NCI-H774 (cell line): ENCODE measurements around the gene SERHL2.
"Not testable (repeated sequence)": the region's sequence is repeated elsewhere in the genome, so short reads cannot be mapped to it uniquely, and the experiment has no call there.

Source experiments
- DNase-seq: peaks from one replicate; lab custom pipeline; 2025; lab: John Stamatoyannopoulos, UW

SERHL2 gene, protein sequence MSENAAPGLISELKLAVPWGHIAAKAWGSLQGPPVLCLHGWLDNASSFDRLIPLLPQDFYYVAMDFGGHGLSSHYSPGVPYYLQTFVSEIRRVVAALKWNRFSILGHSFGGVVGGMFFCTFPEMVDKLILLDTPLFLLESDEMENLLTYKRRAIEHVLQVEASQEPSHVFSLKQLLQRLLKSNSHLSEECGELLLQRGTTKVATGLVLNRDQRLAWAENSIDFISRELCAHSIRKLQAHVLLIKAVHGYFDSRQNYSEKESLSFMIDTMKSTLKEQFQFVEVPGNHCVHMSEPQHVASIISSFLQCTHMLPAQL

DNA sequence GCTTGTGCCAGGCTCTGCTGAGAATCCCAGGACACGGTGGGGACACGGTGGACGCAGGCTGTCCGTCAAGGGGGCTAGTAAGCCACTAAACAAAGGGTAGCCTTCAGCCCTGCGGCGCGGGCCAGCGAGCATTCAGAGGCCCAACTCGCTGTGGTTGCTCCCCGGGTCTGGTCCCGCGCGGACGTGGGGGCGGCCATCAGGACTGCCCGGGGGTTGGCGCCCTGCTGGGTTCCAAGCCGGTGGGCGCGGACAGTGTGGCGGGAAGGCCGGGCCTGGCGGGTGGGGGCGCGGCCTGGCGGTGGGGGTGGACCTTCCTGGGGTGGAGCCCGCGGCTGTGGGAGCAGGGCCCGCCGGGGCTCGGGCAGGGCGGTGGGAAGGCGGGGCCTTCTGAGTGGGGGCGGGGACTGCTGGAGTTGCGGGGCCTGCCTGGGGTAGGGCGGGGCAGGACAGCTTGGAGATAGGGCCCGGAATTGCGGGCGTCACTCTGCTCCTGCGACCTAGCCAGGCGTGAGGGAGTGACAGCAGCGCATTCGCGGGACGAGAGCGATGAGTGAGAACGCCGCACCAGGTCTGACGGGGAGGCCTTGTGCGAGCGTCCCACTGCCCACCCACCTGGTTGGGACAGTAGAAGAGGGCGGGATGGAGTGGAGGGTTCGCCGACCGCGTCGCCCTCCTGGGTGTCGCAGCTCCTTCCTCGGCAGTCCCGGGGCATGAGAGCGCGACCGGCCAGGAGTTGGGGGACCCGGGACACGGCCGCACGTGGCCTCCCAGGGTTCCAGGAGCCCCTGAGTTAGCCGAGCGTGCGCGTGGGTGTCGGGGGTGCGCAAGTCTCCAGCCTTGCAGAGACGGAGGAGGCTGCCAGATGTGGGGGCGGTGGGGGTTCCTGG lies at the start of gene SERHL2:
Gene SERHL2 (plus strand): TSS at position 482 of the 887 bp plus-strand sequence. CDS start 65 bp downstream, at position 547.
- peak; percentile 52 for DNase-seq

DNA sequence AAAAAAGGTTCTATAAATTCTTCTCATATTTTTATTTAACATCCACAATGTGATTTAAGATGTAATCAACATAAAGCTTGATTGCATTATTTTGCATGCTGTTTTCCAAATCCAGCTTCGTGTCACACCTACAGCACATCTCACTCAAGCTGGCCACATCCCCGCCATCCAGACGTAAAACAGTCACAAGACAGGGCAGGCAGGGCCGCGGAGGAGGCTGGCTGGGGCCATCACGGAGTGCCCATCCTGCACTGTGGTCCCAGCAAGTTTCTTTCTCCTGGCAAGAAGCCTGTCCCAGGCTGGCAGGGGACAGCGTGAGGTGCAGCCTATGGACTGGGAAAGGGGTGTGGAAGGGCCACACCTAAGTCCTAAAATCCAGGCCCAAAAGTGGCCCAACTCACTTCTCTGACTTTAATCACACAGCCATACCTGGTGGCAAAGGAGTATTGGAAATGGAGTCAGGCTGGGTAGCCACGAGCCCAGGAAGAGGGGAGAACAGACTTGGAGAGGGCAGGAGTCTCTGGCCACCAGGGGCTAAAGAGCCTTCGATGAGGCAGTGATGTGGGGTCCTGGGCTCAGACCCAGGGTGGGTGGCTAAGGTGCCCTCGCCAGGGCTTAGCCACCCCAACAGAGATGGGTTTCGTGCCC lies 45.3 kb upstream of the SERHL2 start:
- not testable (repeated sequence) for DNase-seq

DNA sequence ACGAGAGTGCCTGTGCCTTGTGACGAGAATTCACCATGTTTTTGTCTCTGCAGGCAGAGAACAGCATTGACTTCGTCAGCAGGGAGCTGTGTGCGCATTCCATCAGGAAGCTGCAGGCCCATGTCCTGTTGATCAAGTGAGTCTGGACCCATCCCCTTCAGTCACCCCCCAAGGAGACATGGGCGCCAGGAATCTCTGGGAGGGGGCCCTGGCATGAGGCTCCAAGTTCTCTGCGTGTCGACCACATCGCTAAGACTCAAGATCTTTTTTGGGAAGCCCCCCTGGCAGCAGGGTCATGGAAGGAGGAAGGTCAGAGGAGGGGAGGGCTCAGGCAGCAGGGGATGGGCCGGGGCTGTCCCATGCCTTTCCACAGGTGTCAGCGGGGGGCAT lies 44.8 kb upstream of the SERHL2 start:
- DNase-seq, result not testable (repeated sequence)

DNA sequence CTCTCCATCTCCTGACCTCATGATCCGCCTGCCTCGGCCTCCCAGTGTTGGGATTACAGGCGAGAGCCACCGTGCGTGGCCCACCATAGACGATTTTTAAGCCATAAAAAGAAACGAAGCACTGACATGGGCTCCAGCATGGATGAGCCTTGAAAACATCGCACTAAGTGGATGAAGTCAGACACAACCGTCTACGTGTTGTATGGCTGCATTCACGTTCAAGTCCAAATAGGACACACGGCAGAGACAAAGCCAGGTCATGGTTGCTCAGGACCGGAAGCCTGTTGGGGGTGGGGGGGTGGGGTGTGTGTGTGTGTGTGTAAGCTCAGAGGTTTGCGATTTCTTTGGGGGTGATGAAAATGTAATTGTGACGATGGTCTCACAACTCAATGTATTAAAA lies 44.2 kb upstream of the SERHL2 start:
- no peak for DNase-seq

DNA sequence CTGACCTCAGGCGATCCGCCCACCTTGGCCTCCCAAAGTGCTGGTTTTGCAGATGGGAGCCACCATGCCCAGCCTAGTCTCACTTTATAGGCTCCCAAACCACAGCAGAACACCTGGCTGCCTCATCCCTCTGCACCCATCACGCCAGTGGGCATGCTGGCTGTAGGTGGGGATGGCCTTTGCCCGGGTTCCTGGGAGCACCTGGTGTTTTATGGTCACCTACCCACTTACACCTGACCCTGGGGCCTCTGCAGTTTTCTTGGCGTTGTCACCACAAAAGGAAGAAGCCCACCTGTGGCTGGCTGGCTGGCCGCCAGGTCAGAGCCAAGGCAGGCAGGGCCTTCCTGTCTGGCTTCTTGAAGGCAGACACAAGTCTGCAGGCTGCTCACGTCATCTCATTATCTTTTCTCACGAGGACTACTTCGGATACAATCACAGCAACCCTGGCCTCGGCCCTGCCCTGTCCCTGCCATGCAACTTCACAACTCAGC lies 42.3 kb upstream of the SERHL2 start:
- DNase-seq, result no peak

DNA sequence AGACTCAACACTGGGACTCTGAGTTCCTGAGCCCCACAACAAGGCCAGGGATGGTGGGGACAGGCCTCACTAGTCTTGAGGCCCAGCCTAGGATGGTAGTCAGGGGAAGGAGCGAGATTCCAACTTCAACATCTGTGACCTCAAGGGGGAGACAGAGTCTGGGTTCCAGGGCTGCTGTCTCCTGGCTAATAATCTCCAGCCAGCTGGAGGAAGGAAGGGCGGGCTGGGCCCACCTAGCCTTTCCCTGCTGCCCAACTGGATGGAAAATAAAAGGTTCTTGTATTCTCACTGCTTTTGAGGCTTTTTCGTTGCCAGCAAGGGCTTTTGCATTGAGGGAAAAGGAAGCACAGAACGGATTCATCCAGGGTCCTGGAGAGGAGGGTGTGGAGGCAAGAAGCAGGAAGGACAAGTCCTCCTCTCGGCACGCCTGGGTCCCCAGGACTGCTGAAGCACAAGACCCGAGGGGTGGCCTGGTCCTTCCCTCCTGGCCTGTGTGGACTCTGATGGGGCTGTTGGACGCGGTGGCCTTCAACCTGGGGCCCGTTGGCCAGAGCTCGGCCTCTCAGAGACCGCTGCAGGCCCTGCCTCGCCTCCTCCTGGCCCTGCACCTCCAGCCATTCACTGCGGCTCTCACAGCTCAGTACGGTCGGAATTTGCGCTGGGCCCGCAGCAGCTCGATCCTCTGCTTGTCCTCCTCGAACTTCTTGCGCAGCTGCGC lies 41.3 kb upstream of the SERHL2 start:
- DNase-seq, result not testable (repeated sequence)

DNA sequence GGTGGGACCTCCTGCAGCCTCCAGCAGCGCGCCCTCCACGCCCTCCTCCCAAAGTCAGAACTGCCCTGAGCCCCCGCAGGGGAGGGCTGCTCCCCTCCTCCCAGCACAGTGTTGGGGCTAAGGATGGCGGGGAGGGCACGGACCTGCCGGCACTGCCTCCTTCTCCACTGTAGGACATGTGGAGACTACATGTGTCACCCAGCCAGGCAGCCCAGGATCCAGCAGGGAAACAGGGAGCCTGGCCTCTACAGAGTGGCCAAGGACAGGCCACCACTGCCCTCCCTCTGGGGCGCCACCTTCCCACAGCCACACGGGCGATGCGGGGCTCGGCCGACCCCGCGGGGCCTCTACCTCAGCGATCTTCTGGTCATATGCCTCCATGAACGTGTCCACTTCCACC lies 39.4 kb upstream of the SERHL2 start:
- DNase-seq, result not testable (repeated sequence)

DNA sequence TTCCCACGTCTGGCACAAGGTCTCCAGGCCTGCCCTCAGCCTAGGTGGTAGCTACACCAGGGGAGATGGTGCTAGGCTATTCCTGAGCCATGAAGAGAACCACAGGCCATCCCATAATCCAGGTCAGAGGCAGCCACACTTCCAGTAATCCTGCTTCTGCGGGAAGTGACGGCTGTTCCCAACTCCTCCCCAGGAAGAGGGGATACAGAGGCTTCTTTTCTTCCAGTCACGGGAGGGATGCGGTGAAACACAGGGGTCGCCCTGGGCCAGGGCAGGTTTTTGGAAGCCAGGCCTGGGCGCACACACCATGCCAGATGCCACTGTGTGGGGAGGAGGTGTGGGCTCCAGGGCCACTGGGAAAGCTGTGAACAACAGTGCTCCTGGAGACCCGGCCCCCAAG lies 38.5 kb upstream of the SERHL2 start:
- DNase-seq, result not testable (repeated sequence)

DNA sequence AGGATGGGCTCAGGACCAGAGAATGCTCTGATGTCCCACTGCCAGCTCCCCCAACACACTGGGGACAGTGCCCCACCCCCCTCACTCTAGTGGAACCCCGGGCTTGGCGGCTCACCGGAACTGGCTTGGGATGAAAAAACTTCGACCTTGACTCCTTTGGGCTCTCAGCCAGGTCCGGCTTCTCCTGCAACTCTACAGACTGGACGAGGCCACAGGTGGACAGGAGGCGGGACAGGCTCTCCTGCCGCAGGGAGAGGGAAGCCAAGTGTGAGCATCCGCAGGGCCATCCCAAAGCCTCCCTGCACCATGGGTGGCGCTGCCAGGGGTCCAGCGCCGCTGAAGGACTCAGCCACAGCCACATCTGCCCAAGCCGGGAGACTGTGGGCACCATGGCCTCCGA lies 37.9 kb upstream of the SERHL2 start:
- DNase-seq, result no peak

DNA sequence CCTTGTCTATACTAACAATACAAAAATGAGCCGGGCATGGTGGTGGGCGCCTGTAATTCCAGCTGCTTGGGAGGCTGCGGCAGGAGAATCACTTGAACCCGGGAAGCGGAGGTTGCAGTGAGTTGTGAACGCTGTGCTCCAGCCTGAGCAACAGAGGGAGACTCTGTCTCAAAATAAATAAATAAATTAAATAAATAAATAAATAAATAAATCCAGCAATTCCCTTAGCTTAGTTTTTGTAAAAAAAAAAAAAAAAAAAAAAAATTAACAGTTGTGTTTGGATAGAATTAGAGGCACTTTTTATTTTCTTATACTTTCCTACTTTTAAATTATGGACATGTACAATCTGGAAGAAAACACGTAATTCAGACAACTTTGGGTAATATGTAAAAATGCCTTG lies 36.7 kb upstream of the SERHL2 start:
- DNase-seq, result not testable (repeated sequence)

DNA sequence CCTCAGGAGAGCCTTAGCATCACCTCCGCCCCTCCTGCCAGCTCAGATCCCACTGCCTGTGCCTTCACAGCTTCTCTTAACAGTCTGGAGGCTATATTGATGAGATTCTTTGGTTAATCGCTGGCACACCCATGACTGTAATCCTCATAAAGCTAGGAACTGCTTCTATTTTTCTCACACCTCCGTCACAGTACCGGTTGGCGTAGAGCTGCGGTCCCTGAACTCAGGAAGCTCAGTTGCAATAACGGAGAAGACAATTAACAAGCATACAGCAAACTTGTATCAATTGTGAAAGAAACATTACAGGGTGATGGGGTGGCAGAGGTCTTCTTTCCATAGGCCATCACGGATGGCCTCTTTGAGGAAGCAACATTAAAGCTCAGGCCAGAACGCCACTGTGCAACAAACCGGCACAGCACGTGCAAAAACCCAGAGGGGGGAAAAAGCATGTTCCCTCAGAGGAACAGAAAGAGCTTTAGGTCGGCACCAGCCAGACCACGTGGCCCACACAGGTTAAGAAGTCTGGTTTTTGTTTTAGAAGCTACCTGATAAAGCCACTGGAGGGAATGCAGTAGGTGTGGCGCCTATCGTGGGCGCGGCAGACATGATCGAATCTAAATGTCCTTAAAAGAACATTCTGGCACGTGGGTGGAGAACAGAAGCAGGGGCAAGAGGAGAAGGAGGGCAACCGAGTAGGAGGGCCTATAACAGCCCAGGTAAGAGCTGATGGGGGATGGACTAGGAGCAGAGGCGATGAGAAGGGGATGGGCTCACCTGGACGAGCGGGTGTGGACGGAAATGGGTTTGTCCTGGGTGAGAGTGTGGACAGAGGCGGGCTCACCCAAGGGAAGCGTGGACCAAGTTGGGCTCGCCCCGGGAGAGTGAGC lies 34.9 kb upstream of the SERHL2 start:
- DNase-seq, result not testable (repeated sequence)

DNA sequence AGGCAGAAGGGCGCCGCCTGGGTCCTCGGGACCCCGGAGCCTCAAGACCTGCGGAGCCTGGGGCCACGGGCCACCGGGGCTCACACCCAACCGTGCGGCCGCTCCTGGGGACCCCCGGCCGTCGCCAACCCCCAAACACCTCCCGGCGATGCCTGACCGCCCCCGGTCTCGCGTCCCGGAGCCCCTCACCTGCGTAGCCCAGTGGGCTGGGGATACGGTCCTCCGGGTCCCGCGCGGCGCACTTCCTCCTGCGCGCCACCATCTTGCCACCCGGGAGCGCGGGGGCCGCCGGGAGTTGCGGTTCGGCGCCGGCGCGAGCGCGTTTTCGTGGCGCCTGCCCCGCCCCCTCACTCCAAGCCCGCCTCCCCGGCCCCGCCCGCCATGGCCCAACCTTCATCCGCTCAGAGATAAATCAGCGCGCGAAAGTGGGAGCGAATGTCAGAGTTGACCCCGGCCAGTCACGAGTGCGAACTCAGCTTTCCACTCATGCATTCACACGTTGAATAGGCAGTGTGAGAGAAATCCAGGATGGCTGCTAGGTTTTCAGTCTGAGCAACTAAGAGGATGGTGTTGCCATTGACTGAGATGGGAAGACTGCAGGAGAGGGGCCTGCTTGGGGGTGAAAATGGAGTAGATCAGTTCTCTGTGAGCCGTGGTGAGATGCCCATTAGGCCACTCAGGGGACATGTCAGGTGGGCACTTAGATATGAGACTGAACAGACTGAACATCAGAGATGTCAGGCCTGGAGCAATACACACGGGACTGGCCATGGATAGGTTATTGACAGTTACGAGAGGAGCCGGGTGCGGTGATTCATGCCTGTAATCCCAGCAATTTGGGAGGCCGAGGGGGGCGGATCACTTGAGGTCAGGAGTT lies 34.0 kb upstream of the SERHL2 start, which contains the start of gene RRP7A:
Gene RRP7A (minus strand): TSS at position 272 of the 877 bp plus-strand sequence. CDS start 10 bp downstream, at position 262.
- peak; percentile 21 for DNase-seq

DNA sequence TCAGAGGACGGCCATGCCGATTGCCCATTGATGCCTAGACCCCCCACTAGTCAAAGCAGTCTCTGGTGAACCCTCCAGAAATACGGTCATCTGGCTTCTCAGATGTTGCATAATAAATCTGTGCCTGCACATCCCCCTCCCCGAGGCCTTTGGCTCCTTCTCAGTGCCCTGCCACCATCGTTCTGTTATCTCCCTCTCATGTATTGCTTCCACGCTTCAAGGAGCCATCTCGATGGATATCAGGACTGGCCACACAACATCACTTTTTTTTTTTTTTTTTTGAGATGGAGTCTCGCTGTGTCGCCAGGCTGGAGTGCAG lies 32.6 kb upstream of the SERHL2 start:
- no peak for DNase-seq

DNA sequence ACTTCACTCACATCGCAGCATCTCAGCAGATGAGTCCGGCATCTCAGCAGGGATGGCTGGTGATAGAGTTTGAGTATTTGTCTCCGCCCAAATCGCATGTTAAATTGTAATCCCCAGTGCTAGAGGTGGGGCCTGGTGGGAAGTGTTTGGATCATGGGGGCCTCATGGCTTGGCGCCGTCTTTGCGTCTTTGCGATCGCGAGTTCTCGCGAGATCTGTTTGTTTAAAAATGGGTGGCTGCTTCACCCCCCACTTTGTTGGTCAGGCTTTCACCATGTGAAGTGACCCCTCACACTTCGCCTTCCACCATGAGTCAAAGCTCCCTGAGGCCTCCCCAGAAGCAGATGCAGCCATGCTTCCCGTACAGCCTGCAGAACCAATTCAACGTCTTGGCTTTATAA lies 31.2 kb upstream of the SERHL2 start:
- no peak for DNase-seq

DNA sequence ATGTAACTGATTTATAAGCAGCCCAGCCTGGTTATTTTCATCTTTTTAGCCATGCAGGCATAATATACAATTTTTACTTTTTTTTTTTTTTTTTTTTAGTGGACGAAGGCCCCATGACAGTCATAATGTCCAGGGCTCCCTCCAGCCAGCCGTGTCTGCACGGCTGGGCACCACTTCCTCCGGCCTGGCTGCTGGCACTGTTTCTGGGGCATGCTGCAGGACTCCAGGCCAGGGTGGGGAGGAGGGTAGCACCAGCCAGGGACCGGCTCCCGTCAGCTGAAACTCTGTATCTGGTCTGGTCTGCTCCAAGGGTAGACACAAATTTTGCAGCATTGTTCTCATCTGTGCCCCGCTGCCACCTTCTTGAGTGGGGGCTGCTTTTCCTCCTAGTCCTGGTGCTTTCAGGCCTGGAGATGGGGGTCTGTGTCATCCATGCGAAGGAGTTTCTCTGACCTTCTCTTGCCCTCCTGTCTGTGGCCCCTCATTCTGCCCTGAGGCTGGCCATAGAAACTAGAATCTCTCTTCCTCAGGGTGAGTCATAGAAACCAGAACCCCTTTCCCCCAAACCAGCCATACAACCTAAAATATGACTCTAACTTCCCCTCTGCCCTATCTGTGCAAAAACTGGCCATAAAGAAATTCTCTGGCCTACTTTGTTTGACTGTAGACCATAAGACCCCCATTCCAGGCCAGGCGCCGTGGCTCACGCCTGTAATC lies 25.0 kb upstream of the SERHL2 start:
- DNase-seq, result no peak

DNA sequence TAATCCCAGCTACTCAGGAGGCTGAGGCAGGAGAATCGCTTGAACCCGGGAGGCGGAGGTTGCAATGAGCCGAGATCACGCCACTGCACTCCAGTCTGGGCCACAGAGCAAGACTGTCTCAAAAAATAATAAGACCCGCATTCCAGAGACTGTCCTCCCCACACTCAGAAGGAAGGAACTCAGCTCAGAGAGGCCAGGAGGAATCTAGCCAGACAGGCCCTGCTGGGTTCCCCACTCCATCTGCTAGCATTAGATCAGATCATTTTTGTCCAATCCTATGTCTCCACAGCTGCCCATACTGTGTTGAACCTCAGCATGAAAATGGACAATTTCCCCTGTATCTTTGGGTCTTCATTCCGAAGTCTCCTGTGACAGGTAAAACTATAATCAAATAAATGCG lies 24.3 kb upstream of the SERHL2 start:
- DNase-seq, result not testable (repeated sequence)

DNA sequence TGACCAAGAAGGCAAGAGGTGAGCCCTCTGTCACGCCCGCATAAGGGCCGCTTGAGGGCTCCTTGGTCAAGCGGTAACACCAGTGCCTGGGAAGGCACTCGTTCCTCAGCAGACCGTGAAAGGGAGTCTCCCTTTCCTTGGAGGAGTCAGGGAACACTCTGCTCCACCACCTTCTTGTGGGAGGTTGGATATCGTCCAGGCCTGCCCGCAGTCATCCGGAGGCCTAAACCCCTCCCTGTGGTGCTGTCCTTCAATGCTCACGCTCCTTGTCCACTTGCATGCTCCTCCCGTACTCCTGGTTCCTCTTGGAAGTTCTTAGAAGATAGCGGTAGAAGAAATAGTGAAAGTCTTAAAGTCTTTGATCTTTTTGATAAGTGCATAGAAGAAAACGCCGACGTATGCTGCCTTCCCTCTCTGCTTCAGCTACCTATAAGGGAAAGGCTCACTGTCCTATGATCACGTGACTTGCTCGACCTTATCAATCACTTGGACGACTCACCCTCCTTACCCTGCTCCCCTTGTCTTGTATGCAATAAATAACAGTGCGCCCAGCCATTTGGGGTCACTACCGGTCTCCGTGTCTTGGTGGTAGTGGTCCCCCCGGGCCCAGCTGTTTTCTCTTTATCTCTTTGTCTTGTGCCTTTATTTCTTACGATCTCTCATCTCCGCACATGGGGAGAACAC lies 22.2 kb upstream of the SERHL2 start:
- not testable (repeated sequence) for DNase-seq

DNA sequence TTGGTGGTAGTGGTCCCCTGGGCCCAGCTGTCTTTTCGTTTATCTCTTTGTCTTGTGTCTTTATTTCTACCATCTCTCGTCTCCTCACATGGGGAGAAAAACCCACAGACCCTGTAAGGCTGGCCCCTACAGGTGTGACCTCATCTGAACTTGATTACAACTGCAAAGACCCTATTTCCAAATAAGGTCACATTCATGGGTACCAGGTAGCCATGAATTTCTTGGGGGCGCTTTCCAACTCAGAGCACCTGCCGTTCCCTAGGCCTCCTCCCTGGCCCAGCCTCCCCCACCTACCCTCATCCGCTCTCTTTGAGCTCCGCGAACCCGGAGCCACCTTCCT lies 20.1 kb upstream of the SERHL2 start:
- no peak for DNase-seq
